NCI-H526 treated with DMSO at 0.1 percent for 48 hours (cell line): Measurements from ENCODE around the gene C2CD4D.
A peak's percentile ranks its signal among the peaks of the same experiment; 100 is the strongest.
"Not testable (repeated sequence)": the region's sequence is repeated elsewhere in the genome, so short reads cannot be mapped to it uniquely, and the experiment has no call there.

Experiments used
- DNase-seq: peaks from one replicate; lab custom pipeline; 2025; lab: John Stamatoyannopoulos, UW

Gene C2CD4D

GRCh38 chr1:151839457-151840403 lies at the start of gene C2CD4D:
Gene C2CD4D, minus strand, starts transcription at chr1:151839820. Its CDS starts 831 bp downstream, at chr1:151838989.
- DNase-seq = peak; percentile 98

GRCh38 chr1:151888972-151889570 lies 49.5 kb upstream of the C2CD4D start:
- peak; percentile 45 for DNase-seq

- no peak for DNase-seq
Observed at GRCh38 chr1:151887028-151887427, 47.4 kb upstream of the C2CD4D start.

GRCh38 chr1:151885479-151885878 lies 45.9 kb upstream of the C2CD4D start:
- no peak for DNase-seq

GRCh38 chr1:151884879-151885278 lies 45.3 kb upstream of the C2CD4D start:
- not testable (repeated sequence) for DNase-seq

- not testable (repeated sequence) for DNase-seq
Observed at GRCh38 chr1:151884445-151884844, 44.8 kb upstream of the C2CD4D start.

- not testable (repeated sequence) for DNase-seq
Observed at GRCh38 chr1:151883898-151884297, 44.3 kb upstream of the C2CD4D start.

GRCh38 chr1:151882918-151883317 lies 43.3 kb upstream of the C2CD4D start:
- not testable (repeated sequence) for DNase-seq

GRCh38 chr1:151882466-151882865 lies 42.8 kb upstream of the C2CD4D start:
- no peak for DNase-seq

GRCh38 chr1:151881479-151881878 lies 41.9 kb upstream of the C2CD4D start:
- no peak for DNase-seq

- DNase-seq = peak; percentile 31
Observed at GRCh38 chr1:151875419-151876097, 35.9 kb upstream of the C2CD4D start.

GRCh38 chr1:151872776-151873175 lies 33.2 kb upstream of the C2CD4D start:
- not testable (repeated sequence) for DNase-seq

- no peak for DNase-seq
Observed at GRCh38 chr1:151871284-151872030, 31.8 kb upstream of the C2CD4D start.

GRCh38 chr1:151868486-151868885 lies 28.9 kb upstream of the C2CD4D start:
- no peak for DNase-seq

GRCh38 chr1:151867765-151868411 lies 28.3 kb upstream of the C2CD4D start:
- DNase-seq = no peak

GRCh38 chr1:151867321-151867720 lies 27.7 kb upstream of the C2CD4D start:
- DNase-seq = no peak

GRCh38 chr1:151864411-151864810 lies 24.8 kb upstream of the C2CD4D start:
- no peak for DNase-seq

- no peak for DNase-seq
Observed at GRCh38 chr1:151862604-151863003, 23.0 kb upstream of the C2CD4D start.

- DNase-seq = no peak
Observed at GRCh38 chr1:151860504-151861187, 21.0 kb upstream of the C2CD4D start.

GRCh38 chr1:151859891-151860293 lies 20.3 kb upstream of the C2CD4D start:
- DNase-seq = no peak
